22Rv1 (cell line): ENCODE results near the gene DAGLB.
"Not testable (repeated sequence)": the region's sequence is repeated elsewhere in the genome, so short reads cannot be mapped to it uniquely, and the experiment has no call there.

Experiments
- H3K27ac ChIP-seq: fragments of 450-650 bp; 2 replicates; pipeline ENCODE4 v1.5.1; 2017
- ZFX ChIP-seq: fragments of 450-650 bp; IDR thresholded peaks from 2 replicates; pipeline ENCODE4 v1.6.1; 2017; ENCODE audit warnings: antibody characterized with exemption, borderline replicate concordance
- TF ChIP-seq, protein P1 (sequence below): fragments of 450-650 bp; IDR thresholded peaks from 2 replicates; pipeline ENCODE4 v1.5.1; 2017; ENCODE audit warnings: mild to moderate bottlenecking

DAGLB gene

DNA sequence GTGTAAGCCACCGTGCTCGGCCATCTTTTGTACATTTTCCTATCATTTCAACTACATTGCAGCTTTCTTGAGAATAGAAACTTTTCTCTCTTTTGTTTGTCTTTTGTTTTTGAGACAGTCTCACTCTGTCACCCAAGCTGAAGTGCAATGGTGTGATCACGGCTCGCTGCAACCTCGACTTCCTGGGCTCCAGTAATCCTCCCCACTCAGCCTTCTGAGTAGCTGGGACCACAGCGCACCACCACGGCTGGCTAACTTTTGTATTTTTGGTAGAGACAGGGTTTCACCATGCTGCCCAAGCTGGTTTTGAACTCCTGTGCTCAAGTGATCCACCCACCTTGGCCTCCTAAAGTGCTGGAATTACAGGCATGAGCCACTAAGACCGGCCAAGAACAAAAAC is 31.3 kb upstream of the DAGLB start:
- TF ChIP-seq, protein P1, sequence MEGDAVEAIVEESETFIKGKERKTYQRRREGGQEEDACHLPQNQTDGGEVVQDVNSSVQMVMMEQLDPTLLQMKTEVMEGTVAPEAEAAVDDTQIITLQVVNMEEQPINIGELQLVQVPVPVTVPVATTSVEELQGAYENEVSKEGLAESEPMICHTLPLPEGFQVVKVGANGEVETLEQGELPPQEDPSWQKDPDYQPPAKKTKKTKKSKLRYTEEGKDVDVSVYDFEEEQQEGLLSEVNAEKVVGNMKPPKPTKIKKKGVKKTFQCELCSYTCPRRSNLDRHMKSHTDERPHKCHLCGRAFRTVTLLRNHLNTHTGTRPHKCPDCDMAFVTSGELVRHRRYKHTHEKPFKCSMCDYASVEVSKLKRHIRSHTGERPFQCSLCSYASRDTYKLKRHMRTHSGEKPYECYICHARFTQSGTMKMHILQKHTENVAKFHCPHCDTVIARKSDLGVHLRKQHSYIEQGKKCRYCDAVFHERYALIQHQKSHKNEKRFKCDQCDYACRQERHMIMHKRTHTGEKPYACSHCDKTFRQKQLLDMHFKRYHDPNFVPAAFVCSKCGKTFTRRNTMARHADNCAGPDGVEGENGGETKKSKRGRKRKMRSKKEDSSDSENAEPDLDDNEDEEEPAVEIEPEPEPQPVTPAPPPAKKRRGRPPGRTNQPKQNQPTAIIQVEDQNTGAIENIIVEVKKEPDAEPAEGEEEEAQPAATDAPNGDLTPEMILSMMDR = no peak
- no peak for TF ChIP-seq ZFX
- H3K27ac ChIP-seq = no peak overlapping the region

DNA sequence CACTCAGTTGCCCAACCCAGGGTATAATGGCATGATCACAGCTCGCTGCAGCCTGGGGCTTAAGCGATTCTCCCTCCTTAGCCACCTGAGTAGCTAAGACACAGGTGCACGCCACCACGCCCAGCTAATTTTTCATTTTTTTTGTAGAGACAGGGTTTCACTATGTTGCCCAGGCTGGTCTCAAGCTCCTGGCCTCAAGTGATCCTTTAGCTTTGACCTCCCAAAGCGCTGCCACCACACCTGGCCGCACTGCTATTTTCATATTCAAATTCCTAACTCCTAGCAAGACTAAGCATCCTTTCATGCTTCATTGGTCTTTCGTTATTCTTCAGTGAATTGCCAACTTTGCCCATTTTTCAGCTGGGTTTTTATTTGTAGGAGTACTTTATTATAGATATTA is 30.4 kb upstream of the DAGLB start:
- H3K27ac ChIP-seq = no peak overlapping the region
- TF ChIP-seq ZFX = no peak
- TF ChIP-seq, protein P1 = no peak

DNA sequence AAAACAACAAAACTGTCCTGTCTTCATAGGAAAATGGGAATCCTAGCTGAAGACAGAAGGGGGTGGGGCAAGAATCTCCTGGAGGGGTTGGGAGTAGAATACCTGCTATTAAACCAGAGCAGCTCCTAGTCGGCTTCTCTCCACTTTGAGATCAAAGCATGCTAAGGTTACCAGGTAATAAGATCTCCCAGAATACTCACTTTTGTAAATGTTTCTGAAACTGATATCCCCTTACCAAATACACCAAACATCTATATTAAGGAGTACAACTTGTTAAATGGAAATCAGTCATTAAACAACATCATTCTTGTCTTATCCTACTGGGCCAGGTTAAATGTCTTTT is 29.5 kb upstream of the DAGLB start:
- no peak overlapping the region for H3K27ac ChIP-seq
- no peak for TF ChIP-seq ZFX
- TF ChIP-seq, protein P1 = no peak

DNA sequence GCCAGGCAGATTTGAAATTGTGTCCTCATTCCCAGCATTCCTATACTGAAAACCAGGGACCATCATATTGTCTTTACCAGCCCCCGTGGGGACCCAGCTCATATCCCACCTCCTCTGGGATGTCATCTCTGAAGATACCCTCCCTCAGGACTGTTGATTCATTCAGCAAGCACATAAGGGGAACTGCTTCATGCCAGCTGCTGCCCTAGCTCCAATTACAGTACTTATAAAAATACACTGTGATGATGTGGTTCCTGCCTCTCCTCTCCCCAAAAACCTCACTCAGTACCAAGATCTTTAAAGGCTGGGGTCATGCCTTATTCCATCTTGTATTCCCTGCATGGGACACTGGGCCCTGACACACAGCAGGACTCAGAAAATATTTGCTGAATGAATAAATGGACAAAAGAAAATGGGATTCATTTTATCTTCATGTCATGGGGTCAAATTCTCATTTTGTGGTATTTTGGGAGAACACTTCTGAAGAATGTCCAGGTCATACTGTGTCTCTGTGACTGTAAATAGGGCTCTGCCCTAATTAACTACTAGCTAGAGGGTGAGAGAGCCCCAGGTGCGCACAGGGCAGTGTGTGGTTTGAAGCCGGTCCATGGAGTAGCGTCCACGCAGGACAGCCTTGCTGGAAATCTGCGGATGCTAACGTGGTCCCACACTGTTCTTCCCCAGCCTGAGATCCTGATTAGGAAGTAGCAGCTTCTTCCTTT is 29.0 kb upstream of the DAGLB start:
- H3K27ac ChIP-seq = no peak overlapping the region
- TF ChIP-seq, protein P1 = no peak
- TF ChIP-seq ZFX = no peak

DNA sequence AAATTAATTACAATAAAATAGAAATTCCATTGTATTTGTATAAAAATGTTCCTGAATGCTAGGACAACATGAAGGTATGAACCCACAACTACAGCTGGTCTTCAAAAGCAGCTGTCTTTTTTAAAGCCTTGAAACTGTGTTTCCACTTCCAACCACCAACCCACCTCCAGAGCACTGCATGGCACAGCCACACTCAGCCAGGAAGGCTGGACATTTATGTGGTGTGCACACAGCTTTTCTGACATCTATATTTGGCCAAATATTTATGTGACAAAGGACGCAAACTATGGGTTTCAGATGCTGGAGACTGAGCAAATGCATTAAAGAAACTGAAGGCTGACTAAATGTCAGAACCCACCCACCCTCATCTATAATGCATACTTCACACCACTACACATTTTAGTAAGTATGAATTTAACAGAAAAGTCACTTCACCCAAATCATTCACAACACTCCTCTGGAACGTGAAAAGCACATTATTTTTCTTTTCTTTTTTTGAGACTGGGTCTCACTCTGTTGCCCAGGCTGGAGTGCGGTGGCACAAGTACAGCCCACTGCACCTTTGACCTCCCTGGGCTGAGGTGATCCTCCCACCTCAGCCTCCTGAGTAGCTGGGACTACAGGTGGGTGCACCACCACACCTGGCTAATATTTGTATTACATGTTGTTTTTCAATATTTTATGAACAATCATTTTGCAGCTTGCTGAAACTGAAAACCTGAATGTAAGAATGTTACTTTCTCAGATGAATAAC is 27.9 kb upstream of the DAGLB start:
- no peak for TF ChIP-seq ZFX
- TF ChIP-seq, protein P1 = no peak
- H3K27ac ChIP-seq = no peak overlapping the region

DNA sequence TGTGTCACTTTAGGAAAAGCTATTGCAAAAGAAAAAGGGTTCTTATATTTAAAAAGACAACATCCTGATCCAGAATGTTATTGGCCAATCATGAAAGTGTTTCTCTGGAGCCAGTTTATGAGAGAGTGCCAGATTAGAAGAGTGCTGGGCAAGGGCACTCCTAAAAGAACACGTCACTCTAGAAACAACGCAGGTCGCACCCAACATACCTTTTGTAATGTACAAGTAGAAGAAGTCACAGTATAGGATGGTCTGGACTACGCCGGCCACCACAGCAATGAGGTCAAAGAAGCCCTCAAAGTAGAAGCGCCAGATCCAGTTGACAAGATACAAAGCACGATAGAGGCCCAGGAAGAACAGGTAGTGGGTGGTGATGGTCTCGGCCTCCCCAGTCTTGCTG is 18.1 kb upstream of the DAGLB start:
- no peak for TF ChIP-seq ZFX
- TF ChIP-seq, protein P1 = no peak
- H3K27ac ChIP-seq = no peak overlapping the region

DNA sequence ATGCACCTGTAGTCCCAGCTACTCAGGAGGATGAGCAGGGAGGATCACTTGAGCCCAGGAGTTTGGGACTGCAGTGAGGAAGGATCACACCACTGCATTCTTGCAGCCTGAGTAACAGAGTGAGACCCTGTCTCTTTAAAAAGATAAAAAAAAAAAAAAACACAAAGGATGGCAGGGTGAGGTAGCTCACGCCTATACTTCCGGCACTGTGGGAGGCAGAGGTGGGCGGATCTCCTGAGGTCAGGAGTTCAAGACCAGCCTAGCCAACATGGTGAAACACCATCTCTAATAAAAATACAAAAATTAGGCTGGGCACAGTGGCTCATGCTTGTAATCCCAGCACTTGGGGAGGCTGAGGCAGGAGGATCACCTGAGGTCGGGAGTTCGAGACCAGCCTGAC is 15.9 kb upstream of the DAGLB start:
- not testable (repeated sequence) for H3K27ac ChIP-seq
